H9 (cell line): ENCODE measurements around the gene DNMBP. TPM values are rescaled to one million over a fixed set of nuclear protein-coding genes. Genes with fewer than 3 reads are reported as not detected.

Experiments used
- DNase-seq: peaks from one replicate; pipeline ENCODE4 v3.0.0-alpha.2; 2017
- H2AFZ ChIP-seq: one replicate; pipeline ENCODE4 v1.6.1; 2013; ENCODE audit warnings: mild to moderate bottlenecking, low read length, control low read depth, moderate library complexity
- H2AK5ac ChIP-seq: 2 replicates; pipeline ENCODE4 v1.6.1; 2013; ENCODE audit warnings: low read length, control low read depth, mixed read lengths; ENCODE audit not compliant: insufficient read length
- H2BK120ac ChIP-seq: one replicate; pipeline ENCODE4 v1.6.1; 2013; ENCODE audit warnings: low read depth, mild to moderate bottlenecking, low read length, control low read depth, inconsistent platforms; ENCODE audit not compliant: poor library complexity, severe bottlenecking
- H2BK12ac ChIP-seq: 2 replicates; pipeline ENCODE4 v1.6.1; 2013; ENCODE audit warnings: low read length, control low read depth, mixed read lengths, low read depth; ENCODE audit not compliant: insufficient read length
- H2BK15ac ChIP-seq: 2 replicates; pipeline ENCODE4 v1.6.1; 2013; ENCODE audit warnings: low read depth, low read length, control low read depth
- H2BK20ac ChIP-seq: one replicate; pipeline ENCODE4 v1.6.1; 2013; ENCODE audit warnings: low read depth, mild to moderate bottlenecking, low read length, control low read depth, inconsistent platforms; ENCODE audit not compliant: poor library complexity, severe bottlenecking
- H2BK5ac ChIP-seq: 2 replicates; pipeline ENCODE4 v1.6.1; 2013; ENCODE audit warnings: low read length, control low read depth, mixed read lengths; ENCODE audit not compliant: insufficient read length
- H3K14ac ChIP-seq: 2 replicates; pipeline ENCODE4 v1.6.1; 2013; ENCODE audit warnings: low read length, control low read depth; ENCODE audit not compliant: insufficient read depth
- H3K18ac ChIP-seq: 2 replicates; pipeline ENCODE4 v1.6.1; 2013; ENCODE audit warnings: low read depth, mild to moderate bottlenecking, mixed read lengths, low read length, control low read depth; ENCODE audit not compliant: insufficient read length
- H3K23ac ChIP-seq: 2 replicates; pipeline ENCODE4 v1.6.1; 2013; ENCODE audit warnings: low read length, control low read depth, mixed read lengths, low read depth; ENCODE audit not compliant: insufficient read length
- H3K23me2 ChIP-seq: 2 replicates; pipeline ENCODE4 v1.6.1; 2013; ENCODE audit warnings: low read depth, mild to moderate bottlenecking, mixed read lengths, low read length, control low read depth; ENCODE audit not compliant: insufficient read length, poor library complexity, severe bottlenecking
- H3K27ac ChIP-seq: 2 replicates; pipeline ENCODE4 v1.5.1; 2013; ENCODE audit warnings: low read length, control low read depth, mixed read lengths, low read depth; ENCODE audit not compliant: insufficient read length
- H3K27me3 ChIP-seq: 2 replicates; pipeline ENCODE4 v1.6.1; 2013; ENCODE audit warnings: low read length, control low read depth, inconsistent platforms; ENCODE audit not compliant: insufficient read depth
- H3K4ac ChIP-seq: 2 replicates; pipeline ENCODE4 v1.6.1; 2013; ENCODE audit warnings: low read depth, mild to moderate bottlenecking, control low read depth, inconsistent platforms, low read length, moderate library complexity
- H3K4me1 ChIP-seq: 2 replicates; pipeline ENCODE4 v1.6.1; 2013; ENCODE audit warnings: low read length, control low read depth, inconsistent platforms; ENCODE audit not compliant: insufficient read depth
- H3K4me2 ChIP-seq: 2 replicates; pipeline ENCODE4 v1.6.1; 2013; ENCODE audit warnings: low read length, control low read depth, mixed read lengths; ENCODE audit not compliant: insufficient read length, insufficient read depth
- H3K56ac ChIP-seq: 2 replicates; pipeline ENCODE4 v1.6.1; 2013; ENCODE audit warnings: low read depth, mild to moderate bottlenecking, mixed read lengths, low read length, control low read depth; ENCODE audit not compliant: insufficient read length
- H3K79me1 ChIP-seq: 2 replicates; pipeline ENCODE4 v1.6.1; 2013; ENCODE audit warnings: low read depth, mild to moderate bottlenecking, moderate library complexity, low read length, control low read depth, inconsistent platforms; ENCODE audit not compliant: insufficient read depth, poor library complexity, severe bottlenecking
- H3K79me2 ChIP-seq: 2 replicates; pipeline ENCODE4 v1.6.1; 2013; ENCODE audit warnings: low read length, control low read depth, inconsistent platforms; ENCODE audit not compliant: insufficient read depth
- H3K9ac ChIP-seq: 2 replicates; pipeline ENCODE4 v1.6.1; 2013; ENCODE audit warnings: low read length, control low read depth, mixed read lengths; ENCODE audit not compliant: insufficient read length; ENCODE audit errors: extremely low read depth
- H3K9me3 ChIP-seq: one replicate; pipeline ENCODE4 v1.6.1; 2013; ENCODE audit warnings: low read depth, low read length, inconsistent platforms; ENCODE audit not compliant: control insufficient read depth
- H3T11ph ChIP-seq: one replicate; pipeline ENCODE4 v1.6.1; 2013; ENCODE audit warnings: mild to moderate bottlenecking, low read length, control low read depth, inconsistent platforms
- H4K20me1 ChIP-seq: one replicate; pipeline ENCODE4 v1.6.1; 2013; ENCODE audit not compliant: control insufficient read depth, insufficient read length, insufficient read depth
- H4K5ac ChIP-seq: 2 replicates; pipeline ENCODE4 v1.6.1; 2013; ENCODE audit warnings: low read depth, mild to moderate bottlenecking, mixed read lengths, low read length, control low read depth; ENCODE audit not compliant: insufficient read length
- H4K8ac ChIP-seq: replicated peaks from 2 replicates; pipeline ENCODE4 v1.6.1; 2013; ENCODE audit warnings: low read length, control low read depth, mixed read lengths, low read depth; ENCODE audit not compliant: insufficient read length
- H4K91ac ChIP-seq: 2 replicates; pipeline ENCODE4 v1.6.1; 2013; ENCODE audit warnings: low read depth, mild to moderate bottlenecking, moderate library complexity, mixed read lengths, low read length, control low read depth; ENCODE audit not compliant: insufficient read length
- H3K27ac Mint-ChIP-seq, 3 experiments: 2 replicates in 2 of 3; 3 replicates in 1 of 3; pipeline ENCODE4 v1.8.0; 2020 to 2021; ENCODE audit warnings: mixed read lengths in 3 of 3, mild to moderate bottlenecking in 1 of 3, moderate library complexity in 1 of 3
- H3K27me3 Mint-ChIP-seq: 2 replicates; pipeline ENCODE4 v1.8.0; 2021; ENCODE audit warnings: low read depth, mild to moderate bottlenecking, moderate library complexity, mixed read lengths
- H3K36me3 Mint-ChIP-seq, 3 experiments: 2 replicates in 2 of 3; 3 replicates in 1 of 3; pipeline ENCODE4 v1.8.0; 2020 to 2021; ENCODE audit warnings: low read depth in 3 of 3, mixed read lengths in 3 of 3; ENCODE audit not compliant: insufficient read depth in 1 of 3
- H3K4me1 Mint-ChIP-seq, 2 experiments: 2 replicates each; pipeline ENCODE4 v1.8.0; 2020; ENCODE audit warnings: mixed read lengths in 2 of 2
- H3K4me3 Mint-ChIP-seq, 2 experiments: 2 replicates in 1 of 2; 3 replicates in 1 of 2; pipeline ENCODE4 v1.8.0; 2020 to 2021; ENCODE audit warnings: mild to moderate bottlenecking in 2 of 2, mixed read lengths in 2 of 2, moderate library complexity in 1 of 2
- H3K9me3 Mint-ChIP-seq, 2 experiments: 2 replicates in 1 of 2; 3 replicates in 1 of 2; pipeline ENCODE4 v1.8.0; 2020; ENCODE audit warnings: mild to moderate bottlenecking in 2 of 2, mixed read lengths in 2 of 2, moderate library complexity in 1 of 2
- CTCF ChIP-seq: fragments of 200-600 bp; sonication (generic); conservative IDR thresholded peaks from 3 replicates; pipeline ENCODE4 v1.8.0; 2021; ENCODE audit warnings: antibody characterized with exemption, mild to moderate bottlenecking
- WGBS: extraction: QIAGEN DNeasy Blood & Tissue Kit; methylation state at CpG from one replicate; pipeline ENCODE4 v1.1.7; 2013; ENCODE audit warnings: missing lambda C conversion rate, low lambda C conversion rate, mixed read lengths; ENCODE audit not compliant: insufficient read length; ENCODE audit errors: extremely low coverage; 5-methylcytosine and 5-hydroxymethylcytosine counted together
- total RNA-seq: library from RNA; stranded (reverse); gene quantifications from 2 replicates; pipeline ENCODE4 v1.2.1, GENCODE V29; 2021

The DNMBP gene
- total RNA-seq, 1 experiment from 2014 or later = 25.6 TPM

GRCh38 chr10:100020886-100021253 lies 11.1 kb upstream of the DNMBP start:
- H2BK12ac ChIP-seq = no peak overlapping the region
- H3K56ac ChIP-seq = no peak overlapping the region
- no peak overlapping the region for H2AFZ ChIP-seq
- H3K9me3 ChIP-seq = no peaks in the 10 kb centered on the region
- Mint-ChIP-seq H3K9me3 (no peaks in the 10 kb centered on the region), H3K27ac (no peak overlapping the region), H3K4me3 (no peak overlapping the region), H3K36me3 (no peaks in the 10 kb centered on the region), H3K4me1 (peaks cover 13 to 19% of the 10 kb centered on the region in 2 experiments), H3K27me3 (no peaks in the 10 kb centered on the region; the same call in 1 of the 2 replicates)
- no peak overlapping the region for H3K4ac ChIP-seq
- no peak overlapping the region for H3K23ac ChIP-seq
- DNase-seq = peak; percentile 33
- no peaks in the 10 kb centered on the region for H3K23me2 ChIP-seq
- no peak overlapping the region for H2BK5ac ChIP-seq
- no peak overlapping the region for H3T11ph ChIP-seq
- WGBS = no CpG with 5 or more reads among the region's 11 CpGs
- H4K8ac ChIP-seq = no peak overlapping the region
- H2BK15ac ChIP-seq = no peak overlapping the region
- H2BK20ac ChIP-seq = no peak overlapping the region
- H3K27ac ChIP-seq = no peak overlapping the region
- H3K79me1 ChIP-seq = no peaks in the 10 kb centered on the region
- H3K79me2 ChIP-seq = no peaks in the 10 kb centered on the region
- H4K20me1 ChIP-seq = no peaks in the 10 kb centered on the region
- no peak overlapping the region for H3K18ac ChIP-seq
- H3K14ac ChIP-seq = no peak overlapping the region; the same call in 1 of the 2 replicates
- H3K4me1 ChIP-seq = no peaks in the 10 kb centered on the region
- TF ChIP-seq CTCF = no peak
- H3K9ac ChIP-seq = no peak overlapping the region
- H3K27me3 ChIP-seq = no peaks in the 10 kb centered on the region
- H4K5ac ChIP-seq = no peak overlapping the region
- H2AK5ac ChIP-seq = no peak overlapping the region
- H3K4me2 ChIP-seq = no peak overlapping the region
- H2BK120ac ChIP-seq = no peak overlapping the region
- no peak overlapping the region for H4K91ac ChIP-seq
